22Rv1 (cell line): ENCODE measurements around the gene WASL.

ENCODE experiments used
- ZFX ChIP-seq: fragments of 450-650 bp; IDR thresholded peaks from 2 replicates; pipeline ENCODE4 v1.6.1; 2017; ENCODE audit warnings: antibody characterized with exemption, borderline replicate concordance
- TF ChIP-seq, protein P1 (sequence below): fragments of 450-650 bp; IDR thresholded peaks from 2 replicates; pipeline ENCODE4 v1.5.1; 2017; ENCODE audit warnings: mild to moderate bottlenecking

DNA sequence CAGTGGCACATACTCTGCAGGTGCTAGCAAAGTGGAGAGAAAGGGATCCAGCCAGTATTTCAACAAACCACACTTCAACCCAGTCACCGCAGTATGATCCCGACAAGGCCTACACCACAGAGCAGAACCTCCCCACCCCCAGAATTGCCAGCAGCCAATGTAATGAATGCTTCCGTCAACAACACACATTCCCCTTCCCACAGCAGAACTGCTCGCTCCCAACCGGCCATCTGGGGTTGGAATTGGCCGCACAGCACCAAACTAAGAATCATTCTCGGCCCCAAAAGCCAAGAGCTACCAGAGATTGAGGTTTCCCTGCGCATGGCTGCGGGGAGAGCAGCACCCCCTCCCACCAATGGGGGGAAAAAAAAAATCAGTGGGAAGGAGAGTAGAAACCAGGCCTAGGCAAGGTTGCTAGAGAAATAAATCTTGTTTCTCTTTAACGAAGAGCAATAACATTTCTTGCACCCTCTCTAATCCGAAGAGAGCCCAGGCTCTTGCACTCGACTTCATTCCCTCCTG is 1.1 kb downstream of the WASL start:
- TF ChIP-seq, protein P1, sequence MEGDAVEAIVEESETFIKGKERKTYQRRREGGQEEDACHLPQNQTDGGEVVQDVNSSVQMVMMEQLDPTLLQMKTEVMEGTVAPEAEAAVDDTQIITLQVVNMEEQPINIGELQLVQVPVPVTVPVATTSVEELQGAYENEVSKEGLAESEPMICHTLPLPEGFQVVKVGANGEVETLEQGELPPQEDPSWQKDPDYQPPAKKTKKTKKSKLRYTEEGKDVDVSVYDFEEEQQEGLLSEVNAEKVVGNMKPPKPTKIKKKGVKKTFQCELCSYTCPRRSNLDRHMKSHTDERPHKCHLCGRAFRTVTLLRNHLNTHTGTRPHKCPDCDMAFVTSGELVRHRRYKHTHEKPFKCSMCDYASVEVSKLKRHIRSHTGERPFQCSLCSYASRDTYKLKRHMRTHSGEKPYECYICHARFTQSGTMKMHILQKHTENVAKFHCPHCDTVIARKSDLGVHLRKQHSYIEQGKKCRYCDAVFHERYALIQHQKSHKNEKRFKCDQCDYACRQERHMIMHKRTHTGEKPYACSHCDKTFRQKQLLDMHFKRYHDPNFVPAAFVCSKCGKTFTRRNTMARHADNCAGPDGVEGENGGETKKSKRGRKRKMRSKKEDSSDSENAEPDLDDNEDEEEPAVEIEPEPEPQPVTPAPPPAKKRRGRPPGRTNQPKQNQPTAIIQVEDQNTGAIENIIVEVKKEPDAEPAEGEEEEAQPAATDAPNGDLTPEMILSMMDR = no peak
- TF ChIP-seq ZFX = no peak
